ENCODE results near the gene ZKSCAN8.
"Not testable (repeated sequence)": the region's sequence is repeated elsewhere in the genome, so short reads cannot be mapped to it uniquely, and the experiment has no call there.

The ZKSCAN8 gene

GRCh38 chr6:28141500-28142329, at the start of gene ZKSCAN8:
Gene ZKSCAN8 (plus strand): TSS chr6:28141883. CDS start chr6:28148408, 6,525 bp downstream.
- peak; percentile 69 for DNase-seq (ENCODE audit: low read depth)

- not testable (repeated sequence) for DNase-seq (ENCODE audit: low read depth)
Measured at GRCh38 chr6:28102222-28102621, 39.5 kb upstream of the ZKSCAN8 start.

GRCh38 chr6:28102699-28103098, 39.0 kb upstream of the ZKSCAN8 start:
- DNase-seq (ENCODE audit: low read depth): not testable (repeated sequence)

- peak; percentile 81 for DNase-seq (ENCODE audit: low read depth)
Measured at GRCh38 chr6:28104392-28105244, 37.1 kb upstream of the ZKSCAN8 start.

- DNase-seq (ENCODE audit: low read depth): no peak
Measured at GRCh38 chr6:28105245-28105639, 36.4 kb upstream of the ZKSCAN8 start.

- DNase-seq (ENCODE audit: low read depth): no peak
Measured at GRCh38 chr6:28107506-28107905, 34.2 kb upstream of the ZKSCAN8 start.

GRCh38 chr6:28111964-28112363, 29.7 kb upstream of the ZKSCAN8 start:
- no peak for DNase-seq (ENCODE audit: low read depth)

- no peak for DNase-seq (ENCODE audit: low read depth)
Measured at GRCh38 chr6:28115799-28116198, 25.9 kb upstream of the ZKSCAN8 start.

GRCh38 chr6:28117386-28118050, 24.2 kb upstream of the ZKSCAN8 start:
- no peak for DNase-seq (ENCODE audit: low read depth)

- DNase-seq (ENCODE audit: low read depth): no peak
Measured at GRCh38 chr6:28118217-28118616, 23.5 kb upstream of the ZKSCAN8 start.

GRCh38 chr6:28121876-28122275, 19.8 kb upstream of the ZKSCAN8 start:
- no peak for DNase-seq (ENCODE audit: low read depth)

GRCh38 chr6:28122283-28122682, 19.4 kb upstream of the ZKSCAN8 start:
- not testable (repeated sequence) for DNase-seq (ENCODE audit: low read depth)

- DNase-seq (ENCODE audit: low read depth): peak; percentile 69
Measured at GRCh38 chr6:28124350-28124970, 17.2 kb upstream of the ZKSCAN8 start, which contains the start of gene ZSCAN16. Gene ZSCAN16 (plus strand): TSS chr6:28124609. CDS start chr6:28125444, 835 bp downstream.

- no peak for DNase-seq (ENCODE audit: low read depth)
Measured at GRCh38 chr6:28124971-28125353, 16.7 kb upstream of the ZKSCAN8 start.

GRCh38 chr6:28125401-28125800, 16.3 kb upstream of the ZKSCAN8 start:
- no peak for DNase-seq (ENCODE audit: low read depth)

- DNase-seq (ENCODE audit: low read depth): no peak
Measured at GRCh38 chr6:28134015-28134414, 7.7 kb upstream of the ZKSCAN8 start.

GRCh38 chr6:28134716-28135115, 7.0 kb upstream of the ZKSCAN8 start:
- DNase-seq (ENCODE audit: low read depth): no peak

GRCh38 chr6:28135393-28135792, 6.3 kb upstream of the ZKSCAN8 start:
- no peak for DNase-seq (ENCODE audit: low read depth)

- peak; percentile 73 for DNase-seq (ENCODE audit: low read depth)
Measured at GRCh38 chr6:28136585-28137504, 4.8 kb upstream of the ZKSCAN8 start.

- DNase-seq (ENCODE audit: low read depth): no peak
Measured at GRCh38 chr6:28137505-28137981, 4.1 kb upstream of the ZKSCAN8 start.

Measured in activated T-cell treated with anti-CD3 and anti-CD28 coated beads for 48 hours (primary cell).